ENCODE results near the gene ZNF839.
"Not testable (repeated sequence)": the region's sequence is repeated elsewhere in the genome, so short reads cannot be mapped to it uniquely, and the experiment has no call there.

The ZNF839 gene

DNA sequence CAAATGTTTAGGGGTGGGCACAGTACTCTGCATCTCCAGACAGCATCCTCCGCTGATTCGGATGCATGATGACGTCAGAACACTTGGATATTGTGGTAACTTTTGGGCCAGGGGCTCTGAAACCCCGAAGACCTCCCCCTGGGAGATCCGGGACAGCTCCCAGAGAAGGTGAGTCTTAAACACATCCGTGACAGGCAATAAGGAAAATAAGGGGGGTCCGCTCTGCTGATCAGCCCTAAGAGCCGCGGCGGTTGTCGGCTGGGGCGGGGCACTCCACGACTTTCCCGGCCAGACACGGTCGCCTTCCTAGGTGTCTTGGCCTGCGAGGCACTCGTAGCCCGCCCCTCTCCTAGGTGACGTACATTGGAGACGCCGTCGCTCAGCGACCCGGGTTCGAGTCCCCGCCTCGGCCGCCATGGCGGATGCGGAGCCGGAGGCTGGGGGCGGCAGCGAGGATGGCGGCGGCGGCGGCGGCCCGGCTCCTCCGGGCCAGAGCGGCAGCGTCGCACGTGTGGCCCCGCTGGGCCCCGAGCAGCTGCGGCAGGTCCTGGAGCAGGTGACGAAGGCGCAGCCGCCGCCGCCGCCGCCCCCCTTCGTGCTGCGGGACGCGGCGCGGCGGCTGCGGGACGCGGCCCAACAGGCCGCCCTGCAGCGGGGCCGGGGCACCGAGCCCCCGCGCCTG is at the start of gene ZNF839:
TSS of gene ZNF839 (plus strand) at position 396 of the 682 bp plus-strand sequence. CDS start at position 416, 20 bp downstream.
- DNase-seq: peak; percentile 91 to 97

DNA sequence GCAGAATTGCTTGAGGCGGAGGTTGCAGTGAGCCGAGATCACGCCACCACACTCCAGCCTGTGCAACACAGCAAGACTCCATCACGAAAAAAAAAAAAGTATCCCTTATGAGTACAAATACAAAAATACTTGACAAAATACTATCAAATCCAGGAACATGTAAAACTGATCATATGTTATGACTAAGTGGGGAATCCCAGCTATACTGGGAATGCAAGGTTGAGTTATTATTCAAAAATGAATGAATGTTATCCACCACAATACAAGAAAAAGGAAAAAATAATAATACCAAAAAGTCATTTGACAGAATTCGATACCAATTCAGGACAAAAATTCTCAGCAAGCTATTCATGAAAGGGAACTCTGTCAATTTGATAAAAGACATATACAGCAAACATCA is 47.2 kb upstream of the ZNF839 start:
- no peak for DNase-seq

DNA sequence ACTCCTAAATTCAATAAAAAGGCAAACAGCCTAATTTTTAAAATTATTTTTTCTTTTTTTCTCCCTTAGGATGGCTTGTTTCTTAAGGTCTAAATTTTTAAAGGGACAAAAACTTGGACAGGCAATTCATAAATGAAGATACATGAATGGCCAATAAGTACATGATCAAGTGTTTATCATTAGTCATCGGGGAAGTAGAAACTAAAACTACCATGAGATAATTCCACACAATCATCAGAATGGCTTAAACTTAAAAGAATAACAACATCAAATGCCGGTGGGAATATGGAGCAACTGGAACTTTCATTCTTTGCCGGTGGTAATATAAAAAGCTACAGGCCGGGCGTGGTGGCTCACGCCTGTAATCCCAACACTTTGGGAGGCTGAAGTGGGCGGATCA is 43.7 kb upstream of the ZNF839 start:
- no peak for DNase-seq

DNA sequence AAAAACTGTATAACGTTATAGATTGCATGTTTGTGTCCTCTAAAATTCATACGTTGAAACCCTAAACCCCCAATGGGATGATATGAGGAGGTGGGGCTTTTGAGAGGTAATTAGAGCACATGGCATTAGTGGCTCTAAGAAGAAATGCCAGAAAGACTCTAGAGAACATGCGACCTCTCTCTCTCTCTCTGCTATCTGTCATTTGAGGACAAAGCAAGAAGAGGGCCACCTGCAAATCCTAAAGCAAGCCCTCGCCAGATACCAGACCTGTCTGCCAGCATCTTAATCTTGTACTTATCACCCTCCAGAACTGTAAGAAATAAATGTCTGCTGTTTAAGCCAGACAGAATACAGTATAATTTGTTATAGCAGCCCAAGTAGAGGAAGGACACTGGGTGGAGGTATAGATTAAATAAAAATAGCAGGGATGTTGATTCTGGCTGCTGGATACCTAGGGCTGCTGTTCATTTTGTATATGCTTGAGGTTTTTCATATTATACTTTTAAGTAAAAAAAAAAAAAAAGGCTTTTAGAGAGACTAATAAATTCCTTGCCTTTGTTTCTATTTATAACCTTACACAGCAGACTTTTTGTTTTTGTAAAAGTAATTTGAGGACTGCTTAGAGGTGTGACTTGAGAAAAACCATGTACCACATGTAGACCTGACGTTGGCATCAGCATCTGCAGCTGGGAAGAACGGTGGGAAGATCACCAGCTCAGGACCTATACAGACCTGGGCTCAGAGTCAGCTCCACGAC is 41.5 kb upstream of the ZNF839 start:
- DNase-seq: no peak

DNA sequence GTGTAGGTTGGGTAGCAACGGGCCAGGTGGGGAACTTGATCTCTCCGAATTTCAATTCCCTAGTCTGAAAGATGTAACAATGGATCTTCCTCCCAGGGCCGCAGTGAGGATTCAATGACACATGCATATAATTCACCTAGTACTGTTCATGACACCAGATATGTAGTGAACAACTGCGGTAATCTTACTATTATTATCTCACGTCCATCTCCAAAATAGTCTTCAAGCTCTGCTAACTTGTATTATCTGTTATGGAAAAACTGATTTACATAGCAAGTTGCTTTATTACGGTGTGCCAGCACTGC is 41.0 kb upstream of the ZNF839 start:
- DNase-seq: no peak

DNA sequence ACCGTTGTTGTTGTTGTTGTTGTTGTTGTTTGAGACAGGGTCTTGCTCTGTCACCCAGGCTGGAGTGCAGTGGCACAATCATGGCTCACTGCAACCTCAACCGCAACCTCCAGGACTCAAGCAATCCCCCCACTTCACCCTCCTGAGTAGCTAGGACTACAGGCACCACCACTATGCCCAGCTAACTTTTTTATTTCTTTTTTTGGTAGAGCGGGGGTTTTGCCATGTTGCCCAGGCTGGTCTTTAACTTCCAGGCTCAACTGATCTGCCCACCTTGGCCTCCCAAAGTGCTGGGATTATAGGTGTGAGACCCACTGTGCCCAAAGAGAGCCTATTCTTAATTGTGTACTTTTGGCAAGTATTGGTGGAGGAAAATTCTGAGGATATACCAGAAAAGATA is 40.3 kb upstream of the ZNF839 start:
- DNase-seq: no peak

DNA sequence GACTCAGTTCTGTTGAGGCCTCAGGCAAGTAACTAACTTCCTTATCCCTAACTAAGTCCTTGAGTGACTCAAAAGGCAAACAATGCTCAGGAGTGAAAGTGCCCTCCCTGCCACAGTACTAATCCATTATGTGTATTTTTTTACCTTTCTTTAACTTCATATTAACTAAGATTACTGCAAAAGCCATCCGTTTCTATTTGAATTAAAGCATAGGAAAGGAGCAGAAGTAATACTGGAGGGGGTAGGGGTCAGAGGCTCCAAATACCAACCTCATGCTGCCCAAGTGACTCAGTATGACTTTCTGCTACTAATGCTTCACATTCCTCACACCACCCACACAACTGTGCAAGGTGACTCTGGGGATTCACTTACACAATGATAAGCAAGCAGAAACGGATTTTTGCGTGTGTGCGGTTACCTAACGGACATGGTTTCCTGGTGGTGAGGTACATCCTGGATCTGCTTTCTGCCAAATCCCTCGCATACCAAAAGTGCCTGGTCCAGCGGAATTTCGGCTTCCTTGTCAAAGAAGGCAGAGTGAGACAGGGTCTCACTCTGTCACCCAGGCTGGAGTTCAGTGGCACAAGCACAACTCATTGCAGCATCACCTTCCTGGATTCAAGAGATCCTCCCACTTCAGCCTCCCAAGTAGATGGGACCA is 39.7 kb upstream of the ZNF839 start:
- DNase-seq: no peak

DNA sequence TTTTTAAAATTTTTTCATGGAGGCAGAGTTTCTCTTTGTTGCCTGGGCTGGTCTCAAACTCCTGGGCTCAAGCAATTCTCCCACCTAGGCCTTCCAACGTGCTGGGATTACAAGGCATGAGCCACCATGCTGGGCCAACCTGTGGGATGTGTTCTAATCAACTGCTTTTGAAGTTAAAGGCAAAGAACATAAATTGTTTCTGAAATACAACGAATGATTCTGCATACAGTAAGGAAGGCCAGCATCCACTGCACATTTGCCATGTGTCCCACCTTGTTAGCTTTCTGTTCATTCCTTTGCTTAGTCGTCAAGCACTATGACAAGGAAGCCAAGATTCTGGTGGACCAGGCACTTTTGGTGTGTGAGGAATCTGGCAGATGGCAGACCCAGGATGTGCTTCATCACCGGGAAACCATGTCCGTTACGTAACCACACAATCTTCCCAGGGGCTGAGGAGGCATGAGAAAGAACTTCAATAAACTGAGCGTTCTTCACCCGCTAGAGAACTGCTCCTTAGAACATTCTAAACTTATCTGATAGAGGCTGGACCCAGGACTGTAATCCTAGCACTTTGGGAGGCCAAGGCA is 39.1 kb upstream of the ZNF839 start:
- DNase-seq: no peak

DNA sequence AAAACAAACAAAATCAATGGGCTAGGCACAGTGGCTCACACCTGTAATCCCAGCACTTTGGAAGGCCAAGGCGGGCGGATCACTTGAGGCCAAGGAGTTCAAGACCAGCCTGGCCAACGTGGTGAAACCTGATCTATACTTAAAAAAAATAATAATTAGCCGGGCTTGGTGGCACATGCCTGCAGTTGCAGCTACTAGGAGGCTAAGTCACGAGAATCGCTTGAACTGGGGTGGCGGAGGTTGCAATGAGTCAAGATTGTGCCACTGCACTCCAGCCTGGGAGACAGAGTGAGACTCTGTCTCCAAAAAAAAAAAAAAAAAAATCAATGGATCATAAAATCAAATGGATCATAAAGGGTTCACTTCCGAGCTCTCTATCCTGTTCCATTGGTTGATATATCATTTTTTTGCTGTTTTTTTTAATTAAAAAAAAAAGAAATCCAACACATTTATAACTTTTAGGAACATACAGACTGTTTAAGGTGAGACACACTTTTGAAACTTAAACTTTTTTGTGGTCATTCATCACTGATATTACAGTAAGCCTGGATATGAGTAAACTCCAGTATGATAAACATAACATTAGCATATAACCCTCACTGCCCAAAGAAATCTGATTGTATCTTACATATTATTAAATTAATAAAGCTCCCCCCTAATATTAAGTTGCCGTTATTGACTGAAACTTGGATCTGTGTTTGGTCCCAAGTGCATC is 36.6 kb upstream of the ZNF839 start:
- DNase-seq: no peak

DNA sequence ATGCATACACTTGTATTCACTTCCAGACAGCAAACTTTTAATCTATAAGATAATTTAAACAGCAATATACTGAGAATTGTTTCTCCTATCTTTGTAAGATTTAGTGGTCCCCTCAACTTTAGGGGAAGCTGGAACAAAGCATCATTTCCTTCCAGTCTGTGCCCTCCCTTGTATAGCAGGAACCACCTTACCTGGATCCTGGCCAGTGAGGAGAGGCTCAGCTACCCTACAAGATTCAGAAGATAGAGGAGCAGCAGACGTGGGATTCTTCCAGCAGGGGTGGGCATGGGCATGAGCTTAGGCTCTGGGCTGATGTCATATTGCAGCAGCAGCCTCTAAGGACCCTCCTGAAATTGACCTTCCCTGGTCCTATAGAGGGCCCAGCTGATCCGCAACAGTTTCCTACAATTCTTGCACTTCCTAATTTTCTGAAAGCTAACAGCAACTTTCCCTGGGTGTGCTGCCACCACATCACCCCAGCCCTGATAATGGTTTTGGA is 35.9 kb upstream of the ZNF839 start:
- no peak for DNase-seq

DNA sequence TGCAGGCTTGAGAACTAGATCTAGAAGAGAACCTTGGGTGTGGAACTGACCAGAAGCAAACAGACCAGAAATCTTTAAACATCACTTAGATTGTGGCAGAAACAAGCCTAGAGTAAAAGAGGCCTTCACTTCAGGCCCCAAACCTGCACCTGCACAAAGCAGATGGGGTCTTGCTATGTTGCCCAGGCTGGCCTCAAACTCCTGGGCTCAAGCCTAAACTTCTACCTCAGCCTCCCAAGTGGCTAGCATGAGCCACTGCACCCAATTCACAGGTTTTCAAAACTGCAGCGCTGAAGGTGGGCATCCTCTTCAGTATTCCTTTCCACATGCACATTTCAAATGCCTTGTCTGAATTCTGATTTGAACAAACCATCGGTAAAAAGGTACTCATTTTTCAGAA is 34.4 kb upstream of the ZNF839 start:
- no peak for DNase-seq

DNA sequence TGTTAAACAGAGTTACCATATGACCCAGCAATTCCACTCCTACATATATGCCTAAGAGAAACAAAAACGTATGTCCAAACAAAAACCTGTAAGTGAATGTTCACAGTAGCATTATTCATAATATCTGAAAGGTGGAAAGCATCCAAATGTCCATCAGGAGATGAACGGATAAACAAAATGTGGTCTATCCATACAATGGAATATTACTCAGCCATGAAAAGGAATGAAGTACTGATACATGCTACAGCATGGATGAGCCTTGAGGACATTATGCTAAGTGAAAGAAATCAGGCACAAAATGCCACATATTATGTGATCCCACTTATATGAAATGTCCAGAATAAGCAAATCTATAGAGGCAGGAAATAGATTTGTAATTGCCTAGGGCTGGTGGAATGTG is 31.4 kb upstream of the ZNF839 start:
- no peak for DNase-seq

DNA sequence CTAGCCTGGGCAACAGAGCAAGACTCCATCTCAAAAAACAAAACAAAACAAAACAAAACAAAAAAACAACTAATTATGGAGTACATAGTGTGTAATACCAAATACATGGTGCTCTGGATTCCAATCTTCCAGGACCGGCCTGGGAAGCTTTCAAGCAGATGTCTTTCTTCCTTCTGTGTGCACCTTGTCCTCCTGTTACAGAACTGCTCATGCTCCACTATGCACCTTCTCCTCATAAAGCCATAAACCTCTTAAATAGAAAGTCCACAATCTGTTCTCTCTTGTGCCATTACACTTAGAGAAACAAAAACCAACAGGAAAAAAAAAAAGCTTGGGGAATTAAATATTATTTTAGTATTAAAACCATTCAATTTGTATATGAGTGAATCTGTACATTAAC is 27.1 kb upstream of the ZNF839 start:
- DNase-seq: no peak

DNA sequence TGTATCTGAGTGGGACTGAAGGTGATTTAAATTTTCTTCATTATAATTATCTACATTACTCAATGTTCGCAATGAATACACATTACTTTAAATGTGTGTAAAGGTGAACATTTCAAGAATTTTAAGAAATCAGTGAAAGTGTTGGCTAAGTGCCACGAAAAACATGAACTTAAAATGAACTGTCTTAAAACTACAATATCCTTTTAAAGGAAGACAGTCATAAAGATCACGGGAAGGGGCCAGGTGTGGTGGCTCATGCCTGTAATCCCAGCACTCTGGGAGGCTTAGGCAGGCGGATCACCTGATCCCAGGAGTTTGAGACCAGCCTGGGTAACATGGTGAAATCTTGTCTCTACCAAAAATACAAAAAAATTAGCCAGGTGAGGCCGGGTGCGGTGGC is 25.8 kb upstream of the ZNF839 start:
- DNase-seq: no peak

DNA sequence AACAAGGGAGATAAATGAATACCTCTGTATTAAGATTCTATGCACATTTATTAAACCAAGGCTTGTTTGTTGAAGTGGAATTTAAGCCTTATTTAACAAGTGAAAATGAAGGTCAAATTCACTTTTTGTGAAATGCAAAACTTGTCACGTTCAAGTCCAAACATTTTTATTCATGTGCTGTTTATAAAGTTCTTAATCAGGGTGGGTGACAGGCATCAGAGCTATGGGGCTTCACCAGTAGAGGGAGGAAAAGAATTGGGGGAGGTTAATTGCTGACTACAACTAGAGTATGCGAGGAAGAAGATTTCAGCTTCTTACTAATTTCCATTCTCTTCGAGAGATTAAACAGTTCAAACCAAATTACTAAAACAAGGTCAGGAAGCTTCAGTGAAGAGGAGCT is 24.3 kb upstream of the ZNF839 start:
- no peak for DNase-seq

DNA sequence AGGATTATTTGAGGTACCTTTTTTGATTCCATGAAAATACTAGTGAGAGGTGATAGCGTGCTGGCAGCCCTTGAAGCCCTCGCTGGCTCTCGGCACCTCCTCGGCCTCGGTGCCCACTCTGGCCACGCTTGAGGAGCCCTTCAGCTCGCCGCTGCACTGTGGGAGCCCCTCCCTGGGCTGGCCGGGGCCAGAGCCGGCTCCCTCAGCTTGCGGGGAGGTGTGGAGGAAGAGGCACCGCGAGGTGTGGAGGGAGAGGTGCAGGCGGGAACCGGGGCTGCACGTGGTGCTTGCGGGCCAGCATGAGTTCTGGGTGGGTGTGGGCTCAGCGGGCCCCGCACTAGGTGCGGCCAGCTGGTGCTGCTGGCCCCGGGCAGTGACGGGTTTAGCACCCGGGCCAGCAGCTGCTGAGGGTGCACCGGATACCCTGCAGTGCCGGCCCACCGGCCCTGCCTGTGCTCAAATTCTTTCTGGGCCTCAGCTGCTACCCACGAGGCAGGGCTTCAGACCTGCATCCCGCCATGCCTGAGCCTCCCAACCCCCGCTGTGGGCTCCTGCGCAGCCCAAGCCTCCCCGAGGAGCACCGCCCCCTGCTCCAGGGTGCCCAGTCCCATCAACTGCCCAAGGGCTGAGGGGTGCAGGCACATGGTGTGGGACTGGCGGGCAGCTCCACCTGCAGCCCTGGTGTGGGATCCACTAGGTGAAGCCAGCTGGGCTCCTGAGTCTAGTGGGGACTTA is 21.9 kb upstream of the ZNF839 start:
- DNase-seq: no peak

DNA sequence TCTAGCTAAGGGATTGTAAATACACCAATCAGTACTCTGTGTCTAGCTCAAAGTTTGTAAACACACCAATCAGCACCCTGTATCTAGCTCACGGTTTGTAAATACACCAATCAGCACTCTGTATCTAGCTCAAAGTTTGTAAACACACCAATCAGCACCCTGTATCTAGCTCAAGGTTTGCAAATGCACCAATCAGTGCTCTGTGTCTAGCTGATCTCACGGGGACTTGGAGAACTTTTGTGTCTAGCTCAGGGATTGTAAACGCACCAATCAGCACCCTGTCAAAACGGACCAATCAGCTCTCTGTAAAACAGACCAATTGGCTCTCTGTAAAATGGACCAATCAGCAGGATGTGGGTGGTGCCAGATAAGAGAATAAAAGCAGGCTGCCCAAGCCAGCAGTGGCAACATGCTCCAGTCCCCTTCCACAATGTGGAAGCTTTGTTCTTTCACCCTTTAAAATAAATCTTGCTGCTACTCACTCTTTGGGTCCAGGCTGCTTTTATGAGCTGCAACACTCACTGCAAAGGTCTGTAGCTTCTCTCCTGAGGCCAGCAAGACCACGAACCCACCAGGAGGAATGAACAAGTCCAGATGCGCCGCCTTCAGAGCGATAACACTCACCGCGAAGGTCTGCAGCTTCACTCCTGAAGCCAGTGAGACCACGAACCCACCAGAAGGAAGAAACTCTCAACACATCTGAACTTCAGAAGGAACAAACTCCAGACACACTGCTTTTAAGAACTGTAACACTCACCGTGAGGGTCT is 21.1 kb upstream of the ZNF839 start:
- not testable (repeated sequence) for DNase-seq

DNA sequence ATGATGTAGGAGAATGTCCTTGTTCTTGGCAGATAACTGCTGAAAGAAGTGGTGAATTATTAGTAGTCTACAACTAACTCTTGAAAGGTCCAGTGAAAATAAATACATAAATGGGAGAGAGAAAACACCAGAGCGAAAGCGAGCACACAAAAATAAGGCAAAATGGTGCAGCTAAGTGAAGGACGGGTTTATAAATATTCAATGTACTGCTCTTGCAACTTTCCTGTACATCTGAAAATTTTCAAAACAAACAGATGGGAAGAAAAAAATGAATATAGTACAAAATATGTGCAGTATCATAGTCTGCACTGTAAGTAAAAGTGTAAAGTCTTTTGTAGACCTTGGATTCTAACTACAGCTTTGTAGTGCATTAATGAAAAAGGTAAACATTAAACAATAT is 15.9 kb upstream of the ZNF839 start:
- DNase-seq: no peak

DNA sequence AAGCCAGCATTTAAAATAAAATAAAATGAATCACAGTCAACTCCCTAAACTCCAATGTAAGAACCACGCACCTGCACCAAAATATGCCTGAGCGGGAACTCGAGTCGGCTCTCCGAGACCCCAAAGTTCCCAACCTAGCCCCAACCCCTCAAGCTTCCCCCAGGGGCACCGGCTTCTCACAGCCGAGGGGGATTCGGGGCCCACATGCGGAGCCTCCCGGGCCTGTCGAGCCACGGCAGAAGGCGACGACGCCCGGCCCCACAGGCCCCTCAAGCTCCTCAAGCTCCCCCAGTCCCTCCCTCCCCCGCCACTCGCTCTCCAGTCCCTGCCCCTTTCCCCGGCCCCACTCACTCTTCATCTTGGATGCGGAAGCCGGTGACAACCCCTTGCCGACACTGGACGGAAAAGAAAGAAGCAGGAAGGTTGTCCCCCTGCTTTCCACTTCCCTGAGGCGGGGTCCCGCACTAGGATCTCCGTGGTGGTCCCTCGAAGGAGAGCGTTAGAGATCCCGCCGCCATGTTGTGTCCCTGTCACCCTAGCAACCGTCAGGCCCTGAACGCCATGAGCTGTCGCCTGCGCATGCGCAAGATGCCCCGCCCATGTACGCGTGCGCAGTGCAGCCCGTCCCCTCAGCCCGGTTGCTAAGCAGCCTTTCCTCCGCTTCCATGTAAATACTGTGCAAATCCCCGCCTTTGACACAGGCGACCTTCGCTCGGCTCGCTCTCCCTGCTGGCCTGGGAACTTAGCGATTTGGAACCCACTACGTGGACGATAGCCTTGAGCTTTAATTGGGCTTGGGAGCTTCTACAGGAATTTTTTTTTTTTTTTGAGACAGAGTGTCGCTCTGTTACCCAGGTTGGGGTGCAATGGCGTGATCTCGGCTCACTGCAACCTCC is 14.7 kb upstream of the ZNF839 start, which contains the start of gene MOK:
TSS of gene MOK (minus strand) at position 554 of the 896 bp plus-strand sequence. CDS start at position 358, 196 bp downstream.
- peak; percentile 94 to 95 for DNase-seq
